HEK293T (cell line): ENCODE data around the gene DELE1.

ENCODE experiments used
- BHLHE40 ChIP-seq: fragments of 450-650 bp; IDR thresholded peaks from 2 replicates; pipeline ENCODE4 v1.6.1; 2016; ENCODE audit warnings: mild to moderate bottlenecking, moderate library complexity, borderline replicate concordance
- FOXM1 ChIP-seq: fragments of 450-650 bp; IDR thresholded peaks from 2 replicates; pipeline ENCODE4 v1.6.1; 2017; ENCODE audit warnings: mild to moderate bottlenecking, borderline replicate concordance
- LEF1 ChIP-seq: fragments of 450-650 bp; IDR thresholded peaks from 2 replicates; pipeline ENCODE4 v1.6.1; 2017; ENCODE audit warnings: mild to moderate bottlenecking, borderline replicate concordance
- SP1 ChIP-seq: fragments of 450-650 bp; IDR thresholded peaks from 2 replicates; pipeline ENCODE4 v1.6.1; 2017
- ZNF384 ChIP-seq: fragments of 450-650 bp; IDR thresholded peaks from 2 replicates; pipeline ENCODE4 v1.6.1; 2016

DNA sequence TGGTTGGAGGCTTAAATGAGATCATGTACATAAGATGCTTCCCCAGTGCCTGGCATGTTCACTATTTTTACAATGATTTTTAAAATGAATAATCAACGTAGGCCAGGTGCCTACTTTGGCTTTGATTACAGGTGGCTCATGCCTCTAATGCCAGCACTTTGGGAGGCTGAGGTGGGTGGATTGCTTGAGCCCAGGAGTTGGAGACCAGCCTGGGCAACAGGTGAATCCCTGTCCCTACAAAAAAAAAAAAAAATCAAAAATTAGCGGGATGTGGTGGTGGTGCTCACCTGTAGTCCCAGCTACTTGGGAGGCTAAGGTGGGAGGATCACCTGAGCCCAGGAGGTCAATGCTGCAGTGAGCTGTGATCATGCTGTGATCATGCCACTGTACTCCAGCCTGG lies 25.1 kb downstream of the DELE1 start:
- TF ChIP-seq SP1, result no peak
- TF ChIP-seq LEF1, result no peak
- no peak for TF ChIP-seq BHLHE40
- no peak for TF ChIP-seq ZNF384
- no peak for TF ChIP-seq FOXM1
